B cell (primary cell): ENCODE results near the gene CTTNBP2NL. TPM values are rescaled to one million over a fixed set of nuclear protein-coding genes. Genes with fewer than 3 reads are reported as not detected.

Experiments
- ATAC-seq: fragments of 200-7000 bp; cut with Tn5 transposase; one replicate; pipeline ENCODE4 v1.10.0; 2021; ENCODE audit warnings: low read depth, mild to moderate bottlenecking, moderate number of reproducible peaks, moderate library complexity
- CTCF ChIA-PET: fragments of 350-600 bp; sonication (Branson Sonifier 250); formaldehyde crosslinking; loops from one replicate; lab custom pipeline; 2021; ENCODE audit warnings: antibody characterized with exemption, inconsistent platforms; lab: Charles Lee
- POLR2A ChIA-PET: fragments of 350-600 bp; sonication (Branson Sonifier 250); formaldehyde crosslinking; loops from one replicate; lab custom pipeline; 2021; ENCODE audit warnings: antibody characterized with exemption; lab: Charles Lee
- DNase-seq: peaks from one replicate; pipeline ENCODE4 v3.0.0; 2013
- H2AFZ ChIP-seq: 2 replicates; pipeline ENCODE4 v1.6.1; 2012; ENCODE audit warnings: mild to moderate bottlenecking, low read depth, low read length; ENCODE audit not compliant: insufficient read depth, poor library complexity, severe bottlenecking
- H3K27ac ChIP-seq, 2 donors: 1 replicate in 1 of 2; 2 replicates in 1 of 2; pipeline ENCODE4 v1.5.1; 2012 to 2013; ENCODE audit warnings: low read length in 2 of 2, mild to moderate bottlenecking in 2 of 2, moderate library complexity in 1 of 2
- H3K27me3 ChIP-seq, 4 experiments: fragments of 200-600 bp in 1 of 4; sonication (generic) in 1 of 4; replicated peaks in 1 of 4; 1 replicate in 2 of 4; 2 replicates in 2 of 4; pipeline versions ENCODE4 v1.6.1 to v1.7.0; 2013 to 2016; ENCODE audit warnings: low read length in 3 of 4, mild to moderate bottlenecking in 2 of 4, mixed read lengths in 1 of 4, moderate library complexity in 1 of 4; ENCODE audit not compliant: insufficient read depth in 4 of 4, control insufficient read depth in 3 of 4; ENCODE audit errors: control extremely low read depth in 1 of 4
- H3K36me3 ChIP-seq, 2 experiments: replicated peaks in 1 of 2; 1 replicate in 1 of 2; 2 replicates in 1 of 2; pipeline versions ENCODE4 v1.6.1 to v1.7.1; 2013; ENCODE audit warnings: low read length in 1 of 2; ENCODE audit not compliant: insufficient read depth in 2 of 2, control insufficient read depth in 1 of 2; ENCODE audit errors: control extremely low read depth in 1 of 2, extremely low read depth in 1 of 2
- H3K4me1 ChIP-seq, 2 donors: fragments of 200-600 bp in 1 of 2; sonication (generic) in 1 of 2; 1 replicate in 1 of 2; 2 replicates in 1 of 2; pipeline versions ENCODE4 v1.5.1 to v1.6.1; 2013 to 2017; ENCODE audit warnings: low read length in 2 of 2; ENCODE audit not compliant: control insufficient read depth in 2 of 2, insufficient read depth in 2 of 2
- H3K4me2 ChIP-seq: replicated peaks from 2 replicates; pipeline ENCODE3; 2012; ENCODE audit warnings: mild to moderate bottlenecking, low read depth, low read length; ENCODE audit not compliant: poor library complexity, severe bottlenecking
- H3K4me3 ChIP-seq, 5 experiments: fragments of 200-600 bp in 1 of 5; sonication (generic) in 1 of 5; 1 replicate in 3 of 5; 2 replicates in 2 of 5; pipeline versions ENCODE4 v1.5.1 to v1.7.0; 2011 to 2016; ENCODE audit warnings: low read length in 4 of 5, mild to moderate bottlenecking in 4 of 5, low read depth in 2 of 5, control low read depth in 1 of 5, moderate library complexity in 1 of 5; ENCODE audit not compliant: insufficient read depth in 1 of 5; ENCODE audit errors: control extremely low read depth in 1 of 5, extremely low read depth in 1 of 5
- H3K79me2 ChIP-seq: fragments of 200-600 bp; sonication (generic); one replicate; pipeline ENCODE4 v1.6.0; 2016; ENCODE audit warnings: low read length; ENCODE audit not compliant: control insufficient read depth, insufficient read depth
- H3K9ac ChIP-seq: fragments of 200-600 bp; sonication (generic); 2 replicates; pipeline ENCODE4 v1.6.1; 2017; ENCODE audit warnings: mild to moderate bottlenecking, low read length, moderate library complexity
- H3K9me3 ChIP-seq, 3 donors: one replicate each; pipeline versions ENCODE4 v1.6.1 to v1.7.1; 2013; ENCODE audit warnings: low read length in 2 of 3; ENCODE audit not compliant: control insufficient read depth in 2 of 3, insufficient read depth in 1 of 3; ENCODE audit errors: control extremely low read depth in 1 of 3
- H4K20me1 ChIP-seq: 2 replicates; pipeline ENCODE4 v1.6.0; 2012; ENCODE audit warnings: mild to moderate bottlenecking, low read length; ENCODE audit not compliant: insufficient read depth, control insufficient read depth, poor library complexity, severe bottlenecking
- H3K27ac Mint-ChIP-seq: one replicate; pipeline ENCODE4 v1.8.0; 2021; ENCODE audit warnings: mixed read lengths
- H3K27me3 Mint-ChIP-seq: one replicate; pipeline ENCODE4 v1.8.0; 2021; ENCODE audit warnings: mixed read lengths
- H3K4me1 Mint-ChIP-seq: one replicate; pipeline ENCODE4 v1.8.0; 2021; ENCODE audit warnings: mixed read lengths
- H3K4me3 Mint-ChIP-seq: one replicate; pipeline ENCODE4 v1.8.0; 2021; ENCODE audit warnings: mixed read lengths
- H3K9me3 Mint-ChIP-seq: one replicate; pipeline ENCODE4 v1.8.0; 2022; ENCODE audit warnings: mixed read lengths; ENCODE audit not compliant: insufficient read depth
- EZH2 ChIP-seq: IDR thresholded peaks from 2 replicates; pipeline ENCODE4 v1.6.1; 2012; ENCODE audit warnings: borderline replicate concordance, low read depth, mild to moderate bottlenecking, moderate library complexity, low read length; ENCODE audit not compliant: insufficient read depth, poor library complexity, severe bottlenecking
- WGBS: methylation state at CpG from one replicate; pipeline ENCODE4 v1.1.5; 2013; ENCODE audit warnings: missing lambda C conversion rate; ENCODE audit not compliant: insufficient coverage; 5-methylcytosine and 5-hydroxymethylcytosine counted together
- intact Hi-C: fragments of 100-400 bp; cut with micrococcal nuclease; formaldehyde crosslinking; loops from one replicate; pipeline ENCODE4 v1.10.0; 2022
- polyA plus RNA-seq: library from polyadenylated mRNA; depleted of rRNA; stranded (reverse); fragments of >200 nt; gene quantifications from 2 replicates; pipeline ENCODE4 v1.2.3, GENCODE V29; 2012
- total RNA-seq, 2 donors: library from RNA; stranded (reverse); fragments of 120-200 nt in 1 of 2; gene quantifications; 1 replicate in 1 of 2; 2 replicates in 1 of 2; pipeline versions ENCODE4 v1.2.3 to v1.2.4, GENCODE V29; 2013 to 2022
- TF ChIP-seq, protein P1 (sequence below): fragments of 200-600 bp; IDR thresholded peaks from one replicate; pipeline ENCODE4 v1.8.0; 2022; ENCODE audit warnings: antibody characterized with exemption, mild to moderate bottlenecking

The CTTNBP2NL gene
- total and polyA plus RNA-seq, 2 donors (not counting 1 experiment from before 2014, with no cell fraction given): 0.46 to 28.9 TPM

DNA sequence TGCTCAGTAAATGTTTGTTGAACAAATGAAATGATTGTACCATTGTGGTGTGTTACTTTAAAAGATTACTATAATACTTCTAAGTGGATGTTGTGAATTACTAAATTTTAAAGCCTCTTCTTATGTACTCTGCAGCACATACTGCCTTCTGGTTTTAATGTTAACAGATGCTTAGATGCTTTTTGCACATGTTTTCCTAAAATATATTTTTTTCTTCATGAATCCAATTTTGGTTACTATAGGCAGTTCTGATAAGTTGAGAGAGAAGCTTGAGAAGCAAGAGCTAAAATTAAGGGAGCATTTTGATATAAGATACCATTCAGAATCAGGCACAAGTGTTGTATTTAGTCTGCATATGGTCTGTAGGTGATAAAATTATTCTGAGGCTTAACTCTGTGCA is 21.3 kb downstream of the CTTNBP2NL start:
- Mint-ChIP-seq H3K4me3 (no peak overlapping the region), H3K4me1 (no peaks in the 10 kb centered on the region), H3K27me3 (no peaks in the 10 kb centered on the region), H3K27ac (no peak overlapping the region), H3K9me3 (no peaks in the 10 kb centered on the region)
- H3K9ac ChIP-seq: no peak overlapping the region
- no peak for DNase-seq
- H3K4me1 ChIP-seq: no peaks in the 10 kb centered on the region
- H3K36me3 ChIP-seq: no peaks in the 10 kb centered on the region
- POLR2A ChIA-PET: no interaction called here
- H4K20me1 ChIP-seq: no peaks in the 10 kb centered on the region
- no peak overlapping the region for H3K27ac ChIP-seq
- H2AFZ ChIP-seq: no peak overlapping the region
- TF ChIP-seq, protein P1, sequence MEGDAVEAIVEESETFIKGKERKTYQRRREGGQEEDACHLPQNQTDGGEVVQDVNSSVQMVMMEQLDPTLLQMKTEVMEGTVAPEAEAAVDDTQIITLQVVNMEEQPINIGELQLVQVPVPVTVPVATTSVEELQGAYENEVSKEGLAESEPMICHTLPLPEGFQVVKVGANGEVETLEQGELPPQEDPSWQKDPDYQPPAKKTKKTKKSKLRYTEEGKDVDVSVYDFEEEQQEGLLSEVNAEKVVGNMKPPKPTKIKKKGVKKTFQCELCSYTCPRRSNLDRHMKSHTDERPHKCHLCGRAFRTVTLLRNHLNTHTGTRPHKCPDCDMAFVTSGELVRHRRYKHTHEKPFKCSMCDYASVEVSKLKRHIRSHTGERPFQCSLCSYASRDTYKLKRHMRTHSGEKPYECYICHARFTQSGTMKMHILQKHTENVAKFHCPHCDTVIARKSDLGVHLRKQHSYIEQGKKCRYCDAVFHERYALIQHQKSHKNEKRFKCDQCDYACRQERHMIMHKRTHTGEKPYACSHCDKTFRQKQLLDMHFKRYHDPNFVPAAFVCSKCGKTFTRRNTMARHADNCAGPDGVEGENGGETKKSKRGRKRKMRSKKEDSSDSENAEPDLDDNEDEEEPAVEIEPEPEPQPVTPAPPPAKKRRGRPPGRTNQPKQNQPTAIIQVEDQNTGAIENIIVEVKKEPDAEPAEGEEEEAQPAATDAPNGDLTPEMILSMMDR: no peak
- TF ChIP-seq EZH2: no peak
- H3K27me3 ChIP-seq: no peaks in the 10 kb centered on the region
- no peak for ATAC-seq
- intact Hi-C loops: no loop called here
- CTCF ChIA-PET: no interaction called here
- H3K4me2 ChIP-seq: no peak overlapping the region
- H3K9me3 ChIP-seq: no peaks in the 10 kb centered on the region
- no peaks in the 10 kb centered on the region for H3K79me2 ChIP-seq
- no peak overlapping the region for H3K4me3 ChIP-seq

GRCh38 chr1:112418099-112418892 is 22.3 kb downstream of the CTTNBP2NL start:
- Histone ChIP-seq H3K4me3 (no peak overlapping the region), H3K4me1 (no peaks in the 10 kb centered on the region), H3K79me2 (no peaks in the 10 kb centered on the region), H3K27me3 (no peaks in the 10 kb centered on the region), H4K20me1 (no peaks in the 10 kb centered on the region), H3K27ac (no peak overlapping the region), H3K4me2 (no peak overlapping the region), H3K36me3 (no peaks in the 10 kb centered on the region), H3K9ac (no peak overlapping the region), H3K9me3 (no peaks in the 10 kb centered on the region), H2AFZ (no peak overlapping the region)
- ChIA-PET POLR2A (no interaction called here), CTCF (no interaction called here)
- intact Hi-C loops: no loop called here
- Mint-ChIP-seq H3K4me3 (no peak overlapping the region), H3K4me1 (no peaks in the 10 kb centered on the region), H3K9me3 (no peaks in the 10 kb centered on the region), H3K27ac (no peak overlapping the region), H3K27me3 (no peaks in the 10 kb centered on the region)
- ATAC-seq (no peak), DNase-seq (no peak)
- no CpG with 5 or more reads among the region's 2 CpGs for WGBS
- TF ChIP-seq EZH2: no peak
- TF ChIP-seq, protein P1: no peak
